Spleen (tissue), 7 donors: ENCODE data around the gene BACE2.
A peak's percentile ranks its signal among the peaks of the same experiment; 100 is the strongest.

Experiments
- CTCF ChIP-seq, 11 experiments: fragments of 200-600 bp in 7 of 11; fragments of 450-650 bp in 4 of 11; sonication (generic) in 4 of 11; IDR thresholded peaks in 8 of 11; conservative IDR thresholded peaks in 3 of 11; 1 replicate in 7 of 11; 2 replicates in 4 of 11; pipeline versions ENCODE4 v1.4.0 to v1.8.0; 2016 to 2021; ENCODE audit warnings: antibody characterized with exemption in 11 of 11, inconsistent platforms in 4 of 11, mild to moderate bottlenecking in 1 of 11
- POLR2A ChIP-seq, 3 donors: fragments of 450-650 bp; IDR thresholded peaks; one replicate each; pipeline ENCODE4 v1.5.1; 2017; ENCODE audit warnings: antibody characterized with exemption in 3 of 3, mild to moderate bottlenecking in 1 of 3
- donor health status: DM: no; HTN: no; CAD: no; lungs with moderate emphysema.
- donor health status: DM: no; HTN: no; CAD: no.
- donor health status: DM: no; HTN: no; CAD: no.

GRCh38 chr21:41168391-41169257 is 664 bp downstream of the BACE2 start:
- TF ChIP-seq POLR2A (IDR thresholded peaks at IDR 0.05) (peak in 1 of 3 donors; percentile 22), CTCF (IDR thresholded peaks at IDR 0.05 in 8 of 11, conservative IDR thresholded peaks at IDR 0.05 in 3 of 11) (no peak)
